ENCODE measurements around the gene MATN4.

The MATN4 gene

DNA sequence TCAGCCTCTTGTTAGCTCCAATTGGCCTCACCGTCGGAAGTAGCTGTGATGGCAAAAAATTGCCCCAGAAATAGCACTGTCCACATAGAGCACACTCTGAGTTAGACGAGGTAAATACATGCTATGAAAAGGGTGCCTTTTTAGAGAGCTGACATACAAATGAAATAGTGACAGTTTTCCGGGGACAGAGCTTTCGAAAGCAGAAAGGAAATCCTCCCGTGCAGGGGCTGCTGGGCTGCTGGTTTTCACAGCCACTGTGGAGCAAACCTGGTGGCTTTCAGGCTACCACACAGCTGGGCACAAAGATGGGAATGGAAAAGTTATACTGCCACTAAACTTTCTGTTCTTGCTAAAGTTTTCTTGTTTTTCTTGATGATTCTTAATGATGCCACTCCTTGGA lies 62.0 kb downstream of the MATN4 start:
- no peak overlapping the region for H2AFZ ChIP-seq (ENCODE audit: low read length)
- peak; percentile 35 for DNase-seq
- no peak overlapping the region for H3K9ac ChIP-seq (ENCODE audit: low read length)
- TF ChIP-seq EZH2 (optimal IDR thresholded peaks at IDR 0.05; ENCODE audit: low read depth, low read length) (no peak), EZH2phosphoT487 (IDR thresholded peaks at IDR 0.05; ENCODE audit: low read length) (no peak)
- TF ChIP-seq, protein P1, sequence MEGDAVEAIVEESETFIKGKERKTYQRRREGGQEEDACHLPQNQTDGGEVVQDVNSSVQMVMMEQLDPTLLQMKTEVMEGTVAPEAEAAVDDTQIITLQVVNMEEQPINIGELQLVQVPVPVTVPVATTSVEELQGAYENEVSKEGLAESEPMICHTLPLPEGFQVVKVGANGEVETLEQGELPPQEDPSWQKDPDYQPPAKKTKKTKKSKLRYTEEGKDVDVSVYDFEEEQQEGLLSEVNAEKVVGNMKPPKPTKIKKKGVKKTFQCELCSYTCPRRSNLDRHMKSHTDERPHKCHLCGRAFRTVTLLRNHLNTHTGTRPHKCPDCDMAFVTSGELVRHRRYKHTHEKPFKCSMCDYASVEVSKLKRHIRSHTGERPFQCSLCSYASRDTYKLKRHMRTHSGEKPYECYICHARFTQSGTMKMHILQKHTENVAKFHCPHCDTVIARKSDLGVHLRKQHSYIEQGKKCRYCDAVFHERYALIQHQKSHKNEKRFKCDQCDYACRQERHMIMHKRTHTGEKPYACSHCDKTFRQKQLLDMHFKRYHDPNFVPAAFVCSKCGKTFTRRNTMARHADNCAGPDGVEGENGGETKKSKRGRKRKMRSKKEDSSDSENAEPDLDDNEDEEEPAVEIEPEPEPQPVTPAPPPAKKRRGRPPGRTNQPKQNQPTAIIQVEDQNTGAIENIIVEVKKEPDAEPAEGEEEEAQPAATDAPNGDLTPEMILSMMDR (IDR thresholded peaks at IDR 0.05; ENCODE audit: low read length): no peak
- no peaks in the 10 kb centered on the region for H3K79me2 ChIP-seq (ENCODE audit: low read length)
- no peaks in the 10 kb centered on the region for H3K36me3 ChIP-seq (replicated peaks; ENCODE audit: insufficient read depth, low read length)
- H3K27ac ChIP-seq (ENCODE audit: low read length): no peak overlapping the region
- peaks cover 4% of the 10 kb centered on the region; the same call in 1 of the 2 replicates for H3F3A ChIP-seq (ENCODE audit: insufficient read depth, low read length)
- peaks cover 14% of the 10 kb centered on the region; the same call in 1 of the 2 replicates for H3K4me1 ChIP-seq (ENCODE audit: low read length)
- H3K9me2 ChIP-seq (replicated peaks; ENCODE audit: insufficient read depth, low read length): no peaks in the 10 kb centered on the region
- no peaks in the 10 kb centered on the region for H4K20me1 ChIP-seq (ENCODE audit: insufficient read depth, low read length)
- H3K27me3 ChIP-seq (replicated peaks; ENCODE audit: insufficient read depth, low read length): no peaks in the 10 kb centered on the region
- no peak overlapping the region for H3K4me3 ChIP-seq (ENCODE audit: low read length)
- peak overlapping the region; percentile 25 for H3K4me2 ChIP-seq (ENCODE audit: low read depth, low read length)
- H3K9me3 ChIP-seq (replicated peaks; ENCODE audit: insufficient read depth, low read length): no peaks in the 10 kb centered on the region

Data from MM.1S (cell line).